ENCODE results near the gene EIF4A3.

The EIF4A3 gene

DNA sequence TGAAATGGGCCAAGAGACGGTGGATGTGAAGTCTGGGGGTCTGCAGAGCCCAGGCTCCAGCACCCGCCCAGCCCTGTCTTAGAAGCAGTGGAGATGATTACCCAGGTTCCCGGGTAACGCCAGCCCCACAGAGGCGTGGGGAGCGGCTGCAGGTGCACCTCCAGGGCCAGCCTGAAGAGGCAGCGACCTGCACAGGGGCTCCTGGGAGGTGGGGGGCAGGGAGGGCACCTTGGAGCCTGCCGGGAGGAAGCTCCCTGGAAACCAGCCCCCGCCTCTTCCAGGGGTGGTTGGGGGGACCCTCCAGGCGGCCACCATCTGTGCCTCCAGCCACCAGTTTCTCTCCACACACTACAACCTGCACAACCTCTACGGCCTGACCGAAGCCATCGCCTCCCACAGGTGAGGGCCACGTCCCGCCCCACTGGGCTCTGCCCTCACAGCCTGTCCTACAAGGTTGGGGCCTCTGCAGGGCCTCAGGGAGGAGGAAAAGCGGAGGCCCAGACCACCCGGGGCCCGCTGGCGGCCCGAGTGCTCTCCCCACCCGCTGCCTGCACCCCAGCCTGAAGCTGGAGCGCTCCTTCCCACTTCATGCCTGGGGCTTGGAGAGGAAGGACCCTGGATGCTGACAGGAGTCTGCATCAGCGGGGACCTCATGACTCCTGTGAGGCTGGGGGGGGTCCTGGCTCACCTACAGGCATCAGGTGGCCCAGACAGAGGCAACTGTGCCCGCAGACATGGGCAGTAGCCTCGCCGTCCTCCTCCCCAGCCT lies 35.0 kb downstream of the EIF4A3 start:
- no peak for ATAC-seq

- ATAC-seq, result no peak
These were observed 35.8 kb downstream of the EIF4A3 start for GRCh38 chr17:80110927-80111701.

DNA sequence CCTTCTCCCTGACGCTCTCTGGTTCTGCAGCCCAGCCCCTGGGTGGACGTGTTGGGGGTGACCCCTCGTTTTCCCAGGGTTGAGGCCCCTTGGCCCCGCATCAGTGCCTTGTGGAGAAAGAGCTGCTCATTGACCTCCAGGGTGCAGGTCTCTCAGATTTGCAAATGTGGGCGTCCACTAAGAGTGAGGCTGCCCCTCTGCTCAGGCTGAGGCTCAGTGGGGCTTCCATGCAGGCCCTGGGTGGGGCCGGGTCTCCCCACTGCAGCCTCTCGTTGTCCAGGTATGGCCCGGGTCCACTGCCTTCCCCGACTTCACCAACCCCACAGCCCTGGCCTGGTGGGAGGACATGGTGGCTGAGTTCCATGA lies 36.5 kb downstream of the EIF4A3 start:
- ATAC-seq, result no peak

DNA sequence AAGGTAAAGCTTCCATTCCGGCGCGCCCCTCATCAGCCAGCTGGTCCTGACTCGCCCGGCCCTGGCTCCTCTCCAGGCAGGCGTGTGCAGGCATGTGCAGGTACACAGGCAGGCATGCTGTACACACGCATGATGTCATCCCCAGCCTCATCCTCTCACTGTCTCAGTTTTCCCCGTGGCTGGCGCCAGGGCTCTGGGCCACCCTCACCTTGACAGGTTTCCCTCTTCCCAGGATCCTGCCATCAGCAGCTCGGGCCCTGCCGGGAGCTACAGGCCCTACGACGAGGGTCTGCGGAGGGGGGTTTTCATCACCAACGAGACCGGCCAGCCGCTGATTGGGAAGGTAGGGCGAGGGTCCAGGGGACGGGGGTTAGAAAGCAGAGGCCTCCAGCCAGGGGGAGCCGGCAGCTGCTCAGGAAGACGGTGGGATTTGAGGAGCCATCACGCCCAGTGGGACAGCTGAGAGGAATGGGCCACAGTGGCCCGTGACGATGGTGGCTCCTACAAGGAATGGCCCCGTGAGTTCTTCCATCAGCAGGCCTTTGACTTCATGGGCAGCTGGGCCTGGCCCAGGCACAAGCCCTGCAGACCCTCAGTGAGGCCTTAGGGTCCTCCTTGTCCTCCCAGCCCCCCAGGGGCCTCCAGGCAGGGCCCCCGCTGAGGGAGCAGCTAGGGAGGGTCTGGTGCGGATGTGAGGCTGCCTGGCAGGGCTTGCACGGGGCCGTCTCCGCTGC lies 37.0 kb downstream of the EIF4A3 start:
- no peak for ATAC-seq

GRCh38 chr17:80109066-80109660 lies 37.8 kb downstream of the EIF4A3 start:
- no peak for ATAC-seq

- no peak for ATAC-seq
These were observed 38.6 kb downstream of the EIF4A3 start for GRCh38 chr17:80108036-80108971.

- no peak for ATAC-seq
These were observed 39.5 kb downstream of the EIF4A3 start for GRCh38 chr17:80107231-80108021.

DNA sequence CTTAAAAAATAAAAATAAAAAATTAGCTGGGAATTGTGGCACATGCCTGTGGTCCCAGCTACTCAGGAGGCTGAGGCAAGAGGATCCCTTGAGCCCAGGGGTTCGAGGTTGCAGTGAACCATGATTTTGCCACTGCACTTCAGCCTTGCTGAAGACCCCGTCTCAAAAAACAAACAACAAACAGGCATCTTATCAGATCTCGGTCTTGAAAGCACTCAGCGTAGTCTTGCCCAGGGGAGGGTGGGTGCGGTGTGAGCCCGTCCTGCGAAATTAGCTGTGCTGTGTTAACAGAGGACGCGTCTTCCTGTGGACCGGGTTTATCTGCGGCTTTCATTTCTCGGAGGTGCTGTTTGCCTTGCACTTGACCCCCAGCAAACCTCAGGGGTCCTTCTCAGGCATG lies 40.2 kb downstream of the EIF4A3 start:
- no peak for ATAC-seq

- no peak for ATAC-seq
These were observed 40.8 kb downstream of the EIF4A3 start for GRCh38 chr17:80106176-80106575.

- ATAC-seq, result no peak
These were observed 41.2 kb downstream of the EIF4A3 start for GRCh38 chr17:80105762-80106161.

DNA sequence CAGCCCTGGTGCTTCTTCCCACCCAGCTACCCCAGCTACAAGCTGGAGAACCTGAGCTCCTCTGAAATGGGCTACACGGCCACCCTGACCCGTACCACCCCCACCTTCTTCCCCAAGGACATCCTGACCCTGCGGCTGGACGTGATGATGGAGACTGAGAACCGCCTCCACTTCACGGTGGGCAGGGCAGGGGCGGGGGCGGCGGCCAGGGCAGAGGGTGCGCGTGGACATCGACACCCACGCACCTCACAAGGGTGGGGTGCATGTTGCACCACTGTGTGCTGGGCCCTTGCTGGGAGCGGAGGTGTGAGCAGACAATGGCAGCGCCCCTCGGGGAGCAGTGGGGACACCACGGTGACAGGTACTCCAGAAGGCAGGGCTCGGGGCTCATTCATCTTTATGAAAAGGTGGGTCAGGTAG lies 42.0 kb downstream of the EIF4A3 start:
- ATAC-seq, result no peak

GRCh38 chr17:80104321-80104955 lies 42.5 kb downstream of the EIF4A3 start:
- no peak for ATAC-seq

DNA sequence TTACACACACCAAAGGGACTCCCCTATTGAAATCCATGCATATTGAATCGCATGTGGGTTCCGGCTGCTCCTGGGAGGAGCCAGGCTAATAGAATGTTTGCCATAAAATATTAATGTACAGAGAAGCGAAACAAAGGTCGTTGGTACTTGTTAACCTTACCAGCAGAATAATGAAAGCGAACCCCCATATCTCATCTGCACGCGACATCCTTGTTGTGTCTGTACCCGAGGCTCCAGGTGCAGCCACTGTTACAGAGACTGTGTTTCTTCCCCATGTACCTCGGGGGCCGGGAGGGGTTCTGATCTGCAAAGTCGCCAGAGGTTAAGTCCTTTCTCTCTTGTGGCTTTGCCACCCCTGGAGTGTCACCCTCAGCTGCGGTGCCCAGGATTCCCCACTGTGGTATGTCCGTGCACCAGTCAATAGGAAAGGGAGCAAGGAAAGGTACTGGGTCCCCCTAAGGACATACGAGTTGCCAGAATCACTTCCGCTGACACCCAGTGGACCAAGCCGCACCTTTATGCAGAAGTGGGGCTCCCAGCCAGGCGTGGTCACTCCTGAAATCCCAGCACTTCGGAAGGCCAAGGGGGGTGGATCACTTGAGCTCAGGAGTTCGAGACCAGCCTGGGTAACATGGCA lies 43.4 kb downstream of the EIF4A3 start:
- no peak for ATAC-seq

- ATAC-seq, result no peak
These were observed 44.1 kb downstream of the EIF4A3 start for GRCh38 chr17:80102664-80103448.

DNA sequence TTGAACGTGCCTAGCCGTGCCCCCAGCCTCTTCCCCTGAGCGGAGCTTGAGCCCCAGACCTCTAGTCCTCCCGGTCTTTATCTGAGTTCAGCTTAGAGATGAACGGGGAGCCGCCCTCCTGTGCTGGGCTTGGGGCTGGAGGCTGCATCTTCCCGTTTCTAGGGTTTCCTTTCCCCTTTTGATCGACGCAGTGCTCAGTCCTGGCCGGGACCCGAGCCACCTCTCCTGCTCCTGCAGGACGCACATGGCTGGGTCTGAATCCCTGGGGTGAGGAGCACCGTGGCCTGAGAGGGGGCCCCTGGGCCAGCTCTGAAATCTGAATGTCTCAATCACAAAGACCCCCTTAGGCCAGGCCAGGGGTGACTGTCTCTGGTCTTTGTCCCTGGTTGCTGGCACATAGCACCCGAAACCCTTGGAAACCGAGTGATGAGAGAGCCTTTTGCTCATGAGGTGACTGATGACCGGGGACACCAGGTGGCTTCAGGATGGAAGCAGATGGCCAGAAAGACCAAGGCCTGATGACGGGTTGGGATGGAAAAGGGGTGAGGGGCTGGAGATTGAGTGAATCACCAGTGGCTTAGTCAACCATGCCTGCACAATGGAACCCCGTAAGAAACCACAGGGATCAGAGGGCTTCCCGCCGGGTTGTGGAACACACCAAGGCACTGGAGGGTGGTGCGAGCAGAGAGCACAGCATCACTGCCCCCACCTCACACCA lies 44.8 kb downstream of the EIF4A3 start:
- peak; percentile 6 to 14 for ATAC-seq

GRCh38 chr17:80101011-80101945 lies 45.6 kb downstream of the EIF4A3 start, which contains the start of gene GAA:
Gene GAA, plus strand, starts transcription at chr17:80101581. Its CDS starts 3,006 bp downstream, at chr17:80104587.
- ATAC-seq, result peak; percentile 82 to 83

DNA sequence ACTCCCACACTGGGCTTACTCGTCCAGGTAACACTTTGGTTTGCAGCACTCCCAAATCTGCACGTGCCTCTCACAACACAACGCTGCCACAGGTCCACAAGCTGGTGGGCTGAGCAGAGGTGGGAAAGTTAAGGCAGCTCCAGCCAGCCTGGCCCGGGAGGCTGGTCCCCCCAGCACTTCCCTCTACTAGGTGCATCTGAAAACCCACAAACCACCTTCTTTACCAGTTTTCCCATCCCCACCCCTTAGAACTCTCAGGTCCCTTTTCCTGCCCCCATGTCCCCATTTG lies 46.9 kb downstream of the EIF4A3 start:
- ATAC-seq, result no peak
